CD4-positive, CD25-positive, alpha-beta regulatory T cell (primary cell): ENCODE data around the gene PPM1H. TPM values are rescaled to one million over a fixed set of nuclear protein-coding genes. Genes with fewer than 3 reads are reported as not detected.
"Not testable (repeated sequence)": the region's sequence is repeated elsewhere in the genome, so short reads cannot be mapped to it uniquely, and the experiment has no call there.

Experiments used
- ATAC-seq, 2 donors: fragments of 150-1000 bp; cut with Tn5 transposase; one replicate each; pipeline ENCODE4 v1.10.0; 2021; ENCODE audit warnings: low read depth in 2 of 2, moderate number of reproducible peaks in 2 of 2, moderate library complexity in 1 of 2
- DNase-seq, 3 donors: peaks; one replicate each; pipeline versions ENCODE4 v3.0.0 to v3.0.0-alpha.2; 2012 to 2022; ENCODE audit warnings: mixed read lengths in 1 of 3
- H3K27ac ChIP-seq: one replicate; pipeline ENCODE4 v1.7.0; 2013; ENCODE audit warnings: mild to moderate bottlenecking, low read length; ENCODE audit not compliant: insufficient read depth, poor library complexity, severe bottlenecking
- H3K27me3 ChIP-seq: one replicate; pipeline ENCODE4 v1.7.0; 2013; ENCODE audit warnings: low read length; ENCODE audit not compliant: control insufficient read depth, insufficient read depth
- H3K36me3 ChIP-seq: one replicate; pipeline ENCODE4 v1.7.0; 2013; ENCODE audit warnings: mild to moderate bottlenecking, low read length, moderate library complexity; ENCODE audit not compliant: control insufficient read depth, insufficient read depth
- H3K4me1 ChIP-seq: 2 replicates; pipeline ENCODE4 v1.7.0; 2013; ENCODE audit warnings: mild to moderate bottlenecking, low read length; ENCODE audit not compliant: insufficient read depth, control insufficient read depth, poor library complexity, severe bottlenecking
- H3K4me3 ChIP-seq: one replicate; pipeline ENCODE4 v1.7.0; 2013; ENCODE audit warnings: low read depth, mild to moderate bottlenecking, low read length, moderate library complexity
- H3K9me3 ChIP-seq, 2 experiments: 1 replicate in 1 of 2; 2 replicates in 1 of 2; pipeline ENCODE4 v1.7.0; 2013; ENCODE audit warnings: low read length in 2 of 2, mild to moderate bottlenecking in 1 of 2, moderate library complexity in 1 of 2; ENCODE audit not compliant: control insufficient read depth in 2 of 2
- H3K27ac Mint-ChIP-seq, 3 donors: one replicate each; pipeline ENCODE4 v1.8.0; 2020 to 2022; ENCODE audit warnings: mild to moderate bottlenecking in 3 of 3, mixed read lengths in 3 of 3, moderate library complexity in 2 of 3
- H3K27me3 Mint-ChIP-seq: one replicate; pipeline ENCODE4 v1.8.0; 2022; ENCODE audit warnings: mild to moderate bottlenecking, mixed read lengths
- H3K36me3 Mint-ChIP-seq: one replicate; pipeline ENCODE4 v1.8.0; 2020; ENCODE audit warnings: mixed read lengths
- H3K4me1 Mint-ChIP-seq, 4 donors: one replicate each; pipeline ENCODE4 v1.8.0; 2020 to 2022; ENCODE audit warnings: mixed read lengths in 4 of 4, mild to moderate bottlenecking in 1 of 4
- H3K4me3 Mint-ChIP-seq, 4 donors: one replicate each; pipeline ENCODE4 v1.8.0; 2020 to 2022; ENCODE audit warnings: mild to moderate bottlenecking in 4 of 4, mixed read lengths in 4 of 4, moderate library complexity in 3 of 4
- H3K9me3 Mint-ChIP-seq, 7 donors: one replicate each; pipeline ENCODE4 v1.8.0; 2020 to 2022; ENCODE audit warnings: mixed read lengths in 7 of 7, mild to moderate bottlenecking in 3 of 7, moderate library complexity in 2 of 7
- polyA plus RNA-seq, 4 donors: library from polyadenylated mRNA; unstranded; fragments of 300-500 nt; fragmentation: Illumina TruSeq; gene quantifications; one replicate each; pipeline ENCODE4 v1.2.3, GENCODE V29; 2021
- total RNA-seq: library from RNA; stranded (reverse); gene quantifications from one replicate; pipeline ENCODE4 v1.2.3, GENCODE V29; 2022

PPM1H gene
- total and polyA plus RNA-seq, 5 donors from 2014 or later: 0.03 to 0.99 TPM; not detected in 3

- Mint-ChIP-seq H3K27me3 (no peaks in the 10 kb centered on the region), H3K36me3 (no peaks in the 10 kb centered on the region), H3K4me3 (no peak overlapping the region), H3K27ac (peak overlapping the region in 1 of 3 donors; percentile 9), H3K4me1 (no peaks in the 10 kb centered on the region), H3K9me3 (peaks cover 0 to 2% (median 0%) of the 10 kb centered on the region in 7 donors)
- peaks cover 2% of the 10 kb centered on the region for H3K27me3 ChIP-seq
- H3K9me3 ChIP-seq: no peaks in the 10 kb centered on the region
- H3K36me3 ChIP-seq: no peaks in the 10 kb centered on the region
- no peak overlapping the region for H3K27ac ChIP-seq
- no peaks in the 10 kb centered on the region for H3K4me1 ChIP-seq
- DNase-seq (no peak), ATAC-seq (no peak)
- H3K4me3 ChIP-seq: no peak overlapping the region
These were observed 203.7 kb downstream of the PPM1H start for GRCh38 chr12:62731055-62731820.

GRCh38 chr12:62730649-62731048 lies 204.3 kb downstream of the PPM1H start:
- no peak for ATAC-seq

GRCh38 chr12:62729579-62730544 lies 205.1 kb downstream of the PPM1H start:
- not testable (repeated sequence) for DNase-seq, H3K9me3 ChIP-seq, H3K36me3 Mint-ChIP-seq, ATAC-seq, H3K4me3 ChIP-seq, H3K9me3 Mint-ChIP-seq, H3K27me3 Mint-ChIP-seq, H3K4me3 Mint-ChIP-seq, H3K36me3 ChIP-seq, H3K27ac Mint-ChIP-seq, H3K4me1 ChIP-seq, H3K4me1 Mint-ChIP-seq, H3K27me3 ChIP-seq, H3K27ac ChIP-seq

More at GRCh38 chr12:62730649-62731048, 204.3 kb downstream of the PPM1H start:
- no peaks in the 10 kb centered on the region for H3K36me3 Mint-ChIP-seq
- DNase-seq: no peak
- H3K27me3 Mint-ChIP-seq: no peaks in the 10 kb centered on the region
- Histone ChIP-seq H3K27me3 (peaks cover 2% of the 10 kb centered on the region), H3K9me3 (no peaks in the 10 kb centered on the region), H3K27ac (no peak overlapping the region), H3K36me3 (no peaks in the 10 kb centered on the region), H3K4me1 (no peaks in the 10 kb centered on the region), H3K4me3 (no peak overlapping the region)
- no peak overlapping the region for H3K27ac Mint-ChIP-seq
- H3K4me3 Mint-ChIP-seq: no peak overlapping the region
- peaks cover 0 to 2% (median 0%) of the 10 kb centered on the region in 7 donors for H3K9me3 Mint-ChIP-seq
- no peaks in the 10 kb centered on the region for H3K4me1 Mint-ChIP-seq

- ATAC-seq (no peak), DNase-seq (no peak)
- Histone ChIP-seq H3K9me3 (no peaks in the 10 kb centered on the region), H3K27ac (no peak overlapping the region), H3K36me3 (no peaks in the 10 kb centered on the region), H3K4me1 (no peaks in the 10 kb centered on the region), H3K4me3 (no peak overlapping the region), H3K27me3 (peaks cover 2% of the 10 kb centered on the region)
- Mint-ChIP-seq H3K36me3 (no peaks in the 10 kb centered on the region), H3K4me1 (no peaks in the 10 kb centered on the region), H3K4me3 (no peak overlapping the region), H3K9me3 (peaks cover 0 to 2% (median 0%) of the 10 kb centered on the region in 7 donors), H3K27ac (no peak overlapping the region), H3K27me3 (no peaks in the 10 kb centered on the region)
These were observed 206.2 kb downstream of the PPM1H start for GRCh38 chr12:62728741-62729140.

- no peaks in the 10 kb centered on the region for H3K9me3 ChIP-seq
- H3K4me1 ChIP-seq: no peaks in the 10 kb centered on the region
- Mint-ChIP-seq H3K27ac (no peak overlapping the region), H3K4me1 (no peaks in the 10 kb centered on the region), H3K36me3 (no peaks in the 10 kb centered on the region), H3K27me3 (no peaks in the 10 kb centered on the region), H3K4me3 (no peak overlapping the region), H3K9me3 (peaks cover 0 to 2% (median 0%) of the 10 kb centered on the region in 7 donors)
- no peak overlapping the region for H3K27ac ChIP-seq
- no peak overlapping the region for H3K4me3 ChIP-seq
- H3K36me3 ChIP-seq: no peaks in the 10 kb centered on the region
- ATAC-seq (no peak), DNase-seq (no peak)
- peaks cover 2% of the 10 kb centered on the region for H3K27me3 ChIP-seq
These were observed 208.4 kb downstream of the PPM1H start for GRCh38 chr12:62726471-62726980.

GRCh38 chr12:62725781-62726180 lies 209.2 kb downstream of the PPM1H start:
- Mint-ChIP-seq H3K4me1 (no peaks in the 10 kb centered on the region), H3K4me3 (no peak overlapping the region), H3K27ac (no peak overlapping the region), H3K36me3 (no peaks in the 10 kb centered on the region), H3K9me3 (peaks cover 0 to 2% (median 0%) of the 10 kb centered on the region in 7 donors), H3K27me3 (no peaks in the 10 kb centered on the region)
- H3K9me3 ChIP-seq: no peaks in the 10 kb centered on the region
- no peak overlapping the region for H3K27ac ChIP-seq
- DNase-seq (no peak), ATAC-seq (no peak)
- peaks cover 2% of the 10 kb centered on the region for H3K27me3 ChIP-seq
- no peak overlapping the region for H3K4me3 ChIP-seq
- H3K36me3 ChIP-seq: no peaks in the 10 kb centered on the region
- no peaks in the 10 kb centered on the region for H3K4me1 ChIP-seq

- no peaks in the 10 kb centered on the region for H3K9me3 ChIP-seq
- H3K4me1 Mint-ChIP-seq: no peaks in the 10 kb centered on the region
- DNase-seq: no peak
- peaks cover 2% of the 10 kb centered on the region for H3K27me3 ChIP-seq
- H3K36me3 Mint-ChIP-seq: no peaks in the 10 kb centered on the region
- H3K36me3 ChIP-seq: no peaks in the 10 kb centered on the region
- no peaks in the 10 kb centered on the region for H3K27me3 Mint-ChIP-seq
- H3K27ac Mint-ChIP-seq: no peak overlapping the region
- no peak overlapping the region for H3K4me3 Mint-ChIP-seq
- no peak overlapping the region for H3K27ac ChIP-seq
- no peak for ATAC-seq
- H3K4me3 ChIP-seq: no peak overlapping the region
- no peaks in the 10 kb centered on the region for H3K4me1 ChIP-seq
- peaks cover 0 to 2% (median 0%) of the 10 kb centered on the region in 7 donors for H3K9me3 Mint-ChIP-seq
These were observed 210.0 kb downstream of the PPM1H start for GRCh38 chr12:62724947-62725451.
